ENCODE measurements around the gene TBL3. TPM values are rescaled to one million over a fixed set of nuclear protein-coding genes. Genes with fewer than 3 reads are reported as not detected.

Gene TBL3
- total and polyA plus RNA-seq, 8 donors: 14.7 to 63.7 (median 21.4) TPM

DNA sequence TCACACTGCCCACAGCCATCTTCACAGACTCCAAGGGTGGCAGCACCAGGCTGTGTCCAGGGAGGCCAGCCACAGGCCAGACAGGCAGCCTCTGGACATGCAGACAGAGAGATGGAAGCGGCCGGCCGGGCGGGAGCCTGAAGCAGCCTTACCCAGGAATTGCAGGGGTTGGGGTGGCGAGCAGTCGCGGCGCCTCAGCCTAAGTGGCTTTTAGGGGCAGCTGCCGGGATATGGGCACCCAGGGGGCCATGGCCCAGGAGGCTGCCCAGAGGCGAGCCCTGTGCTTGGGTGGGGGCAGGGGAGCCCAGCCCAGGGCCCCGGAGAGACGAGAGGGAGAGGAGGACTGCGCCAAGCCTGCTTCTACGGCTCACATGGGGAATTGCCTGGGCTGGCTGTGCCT is 53.4 kb downstream of the TBL3 start:
- WGBS, 2 donors: 91 to 93% methylated on average over 14 of the region's 14 CpGs
- TF ChIP-seq, protein P1, sequence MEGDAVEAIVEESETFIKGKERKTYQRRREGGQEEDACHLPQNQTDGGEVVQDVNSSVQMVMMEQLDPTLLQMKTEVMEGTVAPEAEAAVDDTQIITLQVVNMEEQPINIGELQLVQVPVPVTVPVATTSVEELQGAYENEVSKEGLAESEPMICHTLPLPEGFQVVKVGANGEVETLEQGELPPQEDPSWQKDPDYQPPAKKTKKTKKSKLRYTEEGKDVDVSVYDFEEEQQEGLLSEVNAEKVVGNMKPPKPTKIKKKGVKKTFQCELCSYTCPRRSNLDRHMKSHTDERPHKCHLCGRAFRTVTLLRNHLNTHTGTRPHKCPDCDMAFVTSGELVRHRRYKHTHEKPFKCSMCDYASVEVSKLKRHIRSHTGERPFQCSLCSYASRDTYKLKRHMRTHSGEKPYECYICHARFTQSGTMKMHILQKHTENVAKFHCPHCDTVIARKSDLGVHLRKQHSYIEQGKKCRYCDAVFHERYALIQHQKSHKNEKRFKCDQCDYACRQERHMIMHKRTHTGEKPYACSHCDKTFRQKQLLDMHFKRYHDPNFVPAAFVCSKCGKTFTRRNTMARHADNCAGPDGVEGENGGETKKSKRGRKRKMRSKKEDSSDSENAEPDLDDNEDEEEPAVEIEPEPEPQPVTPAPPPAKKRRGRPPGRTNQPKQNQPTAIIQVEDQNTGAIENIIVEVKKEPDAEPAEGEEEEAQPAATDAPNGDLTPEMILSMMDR (IDR thresholded peaks at IDR 0.05): no peak
- peaks cover 0 to 4% (median 2%) of the 10 kb centered on the region in 3 donors for H3K4me1 ChIP-seq
- intact Hi-C loops (cut with DNase I): loop anchor here in 1 of 3 donors (5.0 kb wide), 1 partner anchor 117 kb away; no protein-coding TSS in a partner anchor
- DNase-seq (peak in 2 of 6 donors; percentile 59 to 73), ATAC-seq (no peak), FAIRE-seq (no peak)
- H3K27ac ChIP-seq: no peak overlapping the region
- H3K36me3 ChIP-seq: no peaks in the 10 kb centered on the region
- no peaks in the 10 kb centered on the region for H3K9me3 ChIP-seq
- H3K27me3 ChIP-seq: peaks cover 0 to 3% (median 0%) of the 10 kb centered on the region in 4 donors
- H3K4me3 ChIP-seq: no peak overlapping the region

DNA sequence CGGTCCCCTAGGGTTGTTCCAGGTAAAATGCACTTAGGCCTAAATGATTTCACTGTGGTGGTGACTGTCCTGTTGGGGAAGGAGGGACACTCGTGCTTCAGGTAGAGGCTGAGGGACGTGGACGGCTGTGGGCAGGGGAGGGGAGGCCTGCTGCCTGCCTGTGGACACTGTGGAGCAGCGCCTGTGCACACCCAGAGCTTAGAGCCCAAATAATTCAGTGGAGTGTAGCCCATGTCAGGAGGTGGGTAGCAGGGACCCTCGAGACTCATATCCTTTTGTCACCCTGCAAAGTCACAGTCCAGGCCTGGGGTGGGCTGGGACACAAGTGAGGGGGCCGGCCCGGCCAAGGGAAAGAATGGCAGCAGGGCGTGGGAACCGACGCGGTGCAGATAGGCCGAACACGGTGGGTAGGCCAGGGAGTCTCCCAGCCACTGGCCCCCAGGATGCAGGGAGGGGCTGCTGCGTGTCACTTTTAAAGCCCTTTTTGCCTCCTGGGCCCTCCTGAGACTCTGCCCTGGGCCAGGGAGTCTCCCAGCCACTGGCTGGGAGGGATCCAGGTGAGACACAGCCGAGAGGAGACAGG is 54.1 kb downstream of the TBL3 start:
- no peaks in the 10 kb centered on the region for H3K36me3 ChIP-seq
- 70 to 76% methylated on average over 15 to 16 of the region's 16 CpGs for WGBS, 2 donors
- no peaks in the 10 kb centered on the region for H3K9me3 ChIP-seq
- H3K27me3 ChIP-seq: no peaks in the 10 kb centered on the region
- DNase-seq: peak in 1 of 6 donors; percentile 67
- H3K4me3 ChIP-seq: peak overlapping the region in 2 of 4 donors; percentile 64 to 66
- H3K4me1 ChIP-seq: no peaks in the 10 kb centered on the region
- H3K27ac ChIP-seq: no peak overlapping the region
- no peak for ATAC-seq
- no peak for FAIRE-seq
- intact Hi-C loops (cut with DNase I): loop anchor here in 1 of 3 donors (5.0 kb wide), 1 partner anchor 116 kb away; no protein-coding TSS in a partner anchor
- TF ChIP-seq, protein P1 (IDR thresholded peaks at IDR 0.05): no peak

- 7 to 9% methylated on average over 27 to 59 of the region's 59 CpGs for WGBS, 2 donors
- H3K4me1 ChIP-seq: no peaks in the 10 kb centered on the region
- no peaks in the 10 kb centered on the region for H3K9me3 ChIP-seq
- peak in 4 of 6 donors; percentile 46 to 82 (median 69) for DNase-seq
- H3K36me3 ChIP-seq: no peaks in the 10 kb centered on the region
- H3K27ac ChIP-seq: no peak within 1 kb of the TSS
- H3K27me3 ChIP-seq: no peaks in the 10 kb centered on the region
- peak; percentile 28 to 58 (median 42) for ATAC-seq
- intact Hi-C loops (cut with DNase I): loop anchor here in 1 of 3 donors (5.0 kb wide), 1 partner anchor 116 kb away; no protein-coding TSS in a partner anchor
- H3K4me3 ChIP-seq: peak within 1 kb of the TSS; percentile 45 to 66 (median 58)
- no peak for FAIRE-seq
- TF ChIP-seq, protein P1 (IDR thresholded peaks at IDR 0.05): no peak
Observed at GRCh38 chr16:2026461-2027023, 54.7 kb downstream of the TBL3 start, which contains the start of gene NHERF2. Gene NHERF2, plus strand, starts transcription at chr16:2026902. Its CDS starts 104 bp downstream, at chr16:2027006.

- ATAC-seq: peak in 1 of 4 donors; percentile 5
- TF ChIP-seq, protein P1 (IDR thresholded peaks at IDR 0.05): no peak
- H3K36me3 ChIP-seq: no peaks in the 10 kb centered on the region
- H3K4me3 ChIP-seq: peak overlapping the region; percentile 45 to 66 (median 58)
- FAIRE-seq: no peak
- H3K9me3 ChIP-seq: no peaks in the 10 kb centered on the region
- H3K4me1 ChIP-seq: no peaks in the 10 kb centered on the region
- intact Hi-C loops (cut with DNase I): loop anchor here in 1 of 3 donors (5.0 kb wide), 1 partner anchor 115 kb away; no protein-coding TSS in a partner anchor
- 5 to 7% methylated on average over 46 to 76 of the region's 76 CpGs for WGBS, 2 donors
- no peak overlapping the region for H3K27ac ChIP-seq
- no peaks in the 10 kb centered on the region for H3K27me3 ChIP-seq
- DNase-seq: peak in 3 of 6 donors; percentile 27 to 65 (median 62)
Observed at GRCh38 chr16:2027024-2028010, 55.5 kb downstream of the TBL3 start.
